ENCODE measurements around the gene TBL1XR1.

Gene TBL1XR1

GRCh38 chr3:177197041-177197726, at the start of gene TBL1XR1:
TBL1XR1 (minus strand) TSS chr3:177197482; CDS start chr3:177064977, 132,505 bp downstream.
- DNase-seq = peak; percentile 34

- no peak for DNase-seq
Observed at GRCh38 chr3:177245250-177245649, 48.0 kb upstream of the TBL1XR1 start.

GRCh38 chr3:177244606-177245005, 47.3 kb upstream of the TBL1XR1 start:
- DNase-seq = no peak

GRCh38 chr3:177238686-177239216, 41.5 kb upstream of the TBL1XR1 start:
- DNase-seq = no peak

GRCh38 chr3:177237206-177237605, 39.9 kb upstream of the TBL1XR1 start:
- DNase-seq = no peak

- no peak for DNase-seq
Observed at GRCh38 chr3:177236704-177237103, 39.4 kb upstream of the TBL1XR1 start.

GRCh38 chr3:177234121-177234520, 36.8 kb upstream of the TBL1XR1 start:
- DNase-seq = no peak

- no peak for DNase-seq
Observed at GRCh38 chr3:177231242-177231641, 34.0 kb upstream of the TBL1XR1 start.

GRCh38 chr3:177230641-177231040, 33.4 kb upstream of the TBL1XR1 start:
- DNase-seq = no peak

GRCh38 chr3:177229791-177230190, 32.5 kb upstream of the TBL1XR1 start:
- DNase-seq = no peak

- no peak for DNase-seq
Observed at GRCh38 chr3:177228601-177229190, 31.4 kb upstream of the TBL1XR1 start.

- no peak for DNase-seq
Observed at GRCh38 chr3:177224414-177224813, 27.1 kb upstream of the TBL1XR1 start.

GRCh38 chr3:177221744-177222143, 24.5 kb upstream of the TBL1XR1 start:
- no peak for DNase-seq

GRCh38 chr3:177220136-177220974, 23.1 kb upstream of the TBL1XR1 start:
- DNase-seq = no peak

GRCh38 chr3:177213801-177214535, 16.7 kb upstream of the TBL1XR1 start:
- DNase-seq = no peak

- DNase-seq = no peak
Observed at GRCh38 chr3:177212756-177213155, 15.5 kb upstream of the TBL1XR1 start.

- no peak for DNase-seq
Observed at GRCh38 chr3:177212278-177212610, 15.0 kb upstream of the TBL1XR1 start.

GRCh38 chr3:177211503-177212277, 14.4 kb upstream of the TBL1XR1 start:
- DNase-seq = no peak

GRCh38 chr3:177210744-177211502, 13.6 kb upstream of the TBL1XR1 start:
- DNase-seq = no peak

GRCh38 chr3:177209509-177209908, 12.2 kb upstream of the TBL1XR1 start:
- no peak for DNase-seq

GRCh38 chr3:177208781-177209180, 11.5 kb upstream of the TBL1XR1 start:
- no peak for DNase-seq

Data from cortex of kidney (tissue), 1 donor.